ENCODE results near the gene FOXL3.

Gene FOXL3

DNA sequence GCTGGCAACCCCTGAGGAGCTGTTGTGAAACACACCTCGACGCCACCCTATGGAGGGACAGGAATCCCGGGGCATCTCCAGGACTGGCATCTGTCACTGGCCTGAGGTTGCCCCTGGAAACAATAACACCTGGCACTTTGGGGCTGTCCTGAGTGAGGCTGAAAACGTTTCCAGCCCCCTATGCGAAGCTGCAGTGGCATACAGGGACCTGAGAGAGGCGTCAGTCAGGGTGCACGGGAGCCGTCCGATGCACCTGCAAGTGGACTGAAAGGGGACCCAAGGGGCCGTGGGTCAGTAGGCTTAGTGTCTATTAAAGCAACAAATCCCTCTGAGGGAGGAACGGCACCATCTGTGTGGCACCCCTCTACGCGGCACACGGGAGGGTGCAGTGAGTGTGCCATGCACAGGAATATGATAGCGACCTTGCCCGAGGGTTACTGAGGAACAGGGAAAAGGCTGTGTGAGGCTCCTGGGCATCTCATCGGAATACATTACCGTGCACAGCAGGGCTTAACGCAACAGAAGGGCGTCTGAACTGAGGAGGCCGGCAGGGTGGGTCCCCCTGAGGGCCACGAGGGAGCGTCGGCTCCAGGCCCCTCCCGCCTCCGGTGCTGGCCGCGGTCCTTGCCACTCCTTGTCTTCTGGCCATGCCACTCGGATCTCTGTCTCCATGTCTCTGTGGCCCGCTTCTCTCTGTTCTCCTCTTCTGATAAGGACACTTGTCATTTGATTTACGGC is 50.4 kb downstream of the FOXL3 start:
- DNase-seq (ENCODE audit: extremely low spot score), result no peak
- ChIA-PET POLR2A (no interaction called here), CTCF (no interaction called here)
- TF ChIP-seq FOXK2 (IDR thresholded peaks at IDR 0.05) (no peak), ZNF384 (IDR thresholded peaks at IDR 0.05) (no peak), ARNT (IDR thresholded peaks at IDR 0.05) (no peak), SUZ12 (IDR thresholded peaks at IDR 0.05) (no peak), PKNOX1 (IDR thresholded peaks at IDR 0.05) (no peak), BHLHE40 (IDR thresholded peaks at IDR 0.05; ENCODE audit: borderline replicate concordance) (no peak), FOXA1 (IDR thresholded peaks at IDR 0.05) (no peak), LEF1 (IDR thresholded peaks at IDR 0.05; ENCODE audit: borderline replicate concordance) (no peak)

All from HEK293T (cell line).